VCaP (cell line): ENCODE measurements around the gene CTXN1.

ENCODE experiments used
- H3K27ac ChIP-seq: fragments of 450-650 bp; 2 replicates; pipeline ENCODE4 v1.5.1; 2017
- TF ChIP-seq, protein P1 (sequence below): fragments of 450-650 bp; conservative IDR thresholded peaks from 2 replicates; pipeline ENCODE4 v1.5.1; 2017; ENCODE audit warnings: mild to moderate bottlenecking, moderate library complexity

The CTXN1 gene

DNA sequence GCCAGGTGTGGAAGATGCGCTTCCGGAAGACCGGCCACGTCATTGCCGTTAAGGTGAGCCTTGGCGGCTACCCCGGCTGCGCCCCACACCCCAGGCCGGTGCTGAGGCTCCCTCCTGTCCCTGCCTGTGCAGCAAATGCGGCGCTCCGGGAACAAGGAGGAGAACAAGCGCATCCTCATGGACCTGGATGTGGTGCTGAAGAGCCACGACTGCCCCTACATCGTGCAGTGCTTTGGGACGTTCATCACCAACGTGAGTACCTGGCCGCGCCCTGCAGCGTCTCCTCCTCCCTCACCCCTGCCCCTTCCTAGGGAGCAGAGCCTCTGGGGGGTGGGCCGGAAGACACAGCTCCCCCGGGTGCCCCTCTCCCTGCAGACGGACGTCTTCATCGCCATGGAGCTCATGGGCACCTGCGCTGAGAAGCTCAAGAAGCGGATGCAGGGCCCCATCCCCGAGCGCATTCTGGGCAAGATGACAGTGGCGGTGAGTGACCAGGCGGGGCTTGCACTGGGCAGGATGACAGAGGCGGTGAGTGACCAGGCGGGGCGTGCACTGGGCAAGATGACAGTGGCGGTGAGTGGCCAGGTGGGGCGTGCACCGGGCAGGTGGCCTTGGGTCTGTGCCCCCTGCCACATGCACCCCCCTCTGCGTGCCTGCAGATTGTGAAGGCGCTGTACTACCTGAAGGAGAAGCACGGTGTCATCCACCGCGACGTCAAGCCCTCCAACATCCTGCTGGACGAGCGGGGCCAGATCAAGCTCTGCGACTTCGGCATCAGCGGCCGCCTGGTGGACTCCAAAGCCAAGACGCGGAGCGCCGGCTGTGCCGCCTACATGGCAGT lies 15.4 kb downstream of the CTXN1 start:
- TF ChIP-seq, protein P1, sequence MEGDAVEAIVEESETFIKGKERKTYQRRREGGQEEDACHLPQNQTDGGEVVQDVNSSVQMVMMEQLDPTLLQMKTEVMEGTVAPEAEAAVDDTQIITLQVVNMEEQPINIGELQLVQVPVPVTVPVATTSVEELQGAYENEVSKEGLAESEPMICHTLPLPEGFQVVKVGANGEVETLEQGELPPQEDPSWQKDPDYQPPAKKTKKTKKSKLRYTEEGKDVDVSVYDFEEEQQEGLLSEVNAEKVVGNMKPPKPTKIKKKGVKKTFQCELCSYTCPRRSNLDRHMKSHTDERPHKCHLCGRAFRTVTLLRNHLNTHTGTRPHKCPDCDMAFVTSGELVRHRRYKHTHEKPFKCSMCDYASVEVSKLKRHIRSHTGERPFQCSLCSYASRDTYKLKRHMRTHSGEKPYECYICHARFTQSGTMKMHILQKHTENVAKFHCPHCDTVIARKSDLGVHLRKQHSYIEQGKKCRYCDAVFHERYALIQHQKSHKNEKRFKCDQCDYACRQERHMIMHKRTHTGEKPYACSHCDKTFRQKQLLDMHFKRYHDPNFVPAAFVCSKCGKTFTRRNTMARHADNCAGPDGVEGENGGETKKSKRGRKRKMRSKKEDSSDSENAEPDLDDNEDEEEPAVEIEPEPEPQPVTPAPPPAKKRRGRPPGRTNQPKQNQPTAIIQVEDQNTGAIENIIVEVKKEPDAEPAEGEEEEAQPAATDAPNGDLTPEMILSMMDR: no peak

DNA sequence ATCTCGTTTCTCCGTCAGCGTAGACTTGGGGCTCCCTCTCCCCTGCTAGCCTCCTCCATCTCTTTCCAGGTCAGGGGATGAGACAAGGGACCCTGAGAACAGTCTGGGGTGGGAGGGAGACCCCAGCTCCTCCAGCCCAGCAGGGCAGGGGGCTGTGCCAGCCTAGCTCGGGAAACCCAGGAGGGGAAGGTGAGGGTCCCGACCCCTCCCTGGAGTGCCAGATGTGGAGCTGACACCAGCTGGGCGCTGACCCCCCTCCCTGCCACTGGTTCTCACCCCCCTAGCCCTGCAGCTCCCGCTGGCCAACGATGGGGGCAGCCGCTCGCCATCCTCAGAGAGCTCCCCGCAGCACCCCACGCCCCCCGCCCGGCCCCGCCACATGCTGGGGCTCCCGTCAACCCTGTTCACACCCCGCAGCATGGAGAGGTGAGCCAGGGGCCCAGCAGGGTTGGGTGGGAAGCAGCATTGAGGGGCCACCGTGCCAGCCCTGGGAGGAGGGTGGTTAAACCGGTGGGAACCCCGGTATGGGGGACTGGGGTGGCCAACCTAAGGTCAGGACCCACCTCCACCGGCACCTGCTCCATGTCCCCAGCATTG lies 16.4 kb downstream of the CTXN1 start:
- TF ChIP-seq, protein P1: no peak
- no peak overlapping the region for H3K27ac ChIP-seq

More for the DNA sequence above, 15.4 kb downstream of the CTXN1 start:
- H3K27ac ChIP-seq: no peak overlapping the region

DNA sequence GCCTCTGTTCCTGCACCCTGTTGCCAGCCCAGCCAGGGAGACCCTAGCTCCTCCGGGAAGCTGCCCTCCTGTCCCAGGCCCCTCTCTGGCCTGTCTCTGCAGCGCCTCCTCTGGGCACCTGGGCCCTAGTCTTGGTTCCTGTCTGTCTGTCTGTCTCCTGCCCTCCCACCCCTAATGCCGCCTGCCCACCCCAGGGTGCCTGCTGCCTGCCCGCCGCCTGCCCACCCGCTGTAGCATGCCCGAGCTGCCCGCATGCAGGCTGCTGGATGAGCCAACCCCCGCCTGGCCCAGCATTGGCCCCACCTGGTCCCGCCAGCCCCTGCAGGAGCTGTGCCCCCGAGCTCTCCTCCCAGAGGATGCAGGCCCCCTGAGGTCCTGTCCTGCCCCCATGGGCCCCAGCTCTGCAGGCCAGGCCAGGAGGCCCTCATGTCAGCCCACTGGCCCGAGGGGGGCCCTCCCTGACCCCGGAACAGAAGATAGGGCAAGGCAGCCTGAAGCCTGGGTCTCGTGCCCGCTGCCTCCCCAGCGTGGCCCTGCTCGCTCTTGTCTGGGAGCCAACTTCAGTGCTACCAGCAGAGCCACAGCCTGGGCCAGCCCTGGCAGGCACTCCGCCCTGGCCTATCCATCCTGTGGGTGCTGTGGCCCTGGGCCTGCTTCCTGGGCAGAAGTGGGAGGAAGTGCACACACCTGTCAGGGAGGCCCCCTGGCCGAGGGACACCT lies 17.0 kb downstream of the CTXN1 start:
- no peak overlapping the region for H3K27ac ChIP-seq
- TF ChIP-seq, protein P1: no peak

DNA sequence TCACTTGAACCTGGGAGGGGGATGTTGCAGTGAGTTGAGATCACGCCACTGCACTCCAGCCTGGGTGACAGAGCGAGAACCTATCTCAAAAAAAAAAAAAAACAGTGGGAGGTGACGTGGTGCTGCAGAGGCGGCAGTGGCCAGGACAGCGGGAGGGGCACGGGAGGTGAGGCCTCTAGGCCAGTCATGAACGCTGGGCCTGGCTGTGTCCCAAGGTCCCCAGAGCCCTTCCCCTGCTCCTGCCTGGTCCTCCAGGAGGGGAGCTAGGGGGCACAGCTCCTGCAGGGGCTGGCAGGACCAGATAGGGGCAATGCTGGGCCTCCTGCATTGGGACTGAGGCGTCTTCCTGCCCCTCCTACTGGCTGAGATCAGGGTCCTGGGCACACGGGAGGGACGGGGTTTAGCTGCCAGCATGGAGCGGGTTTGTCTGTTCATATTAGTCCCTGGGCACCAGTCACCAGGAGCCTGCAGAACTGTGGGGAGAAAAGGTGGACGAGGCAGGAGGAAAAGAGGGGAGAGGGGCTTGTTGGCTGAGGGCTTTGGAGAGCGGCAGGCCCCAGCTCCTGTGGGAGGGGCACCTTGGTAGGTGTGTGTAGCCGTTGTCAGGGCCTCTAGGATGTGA lies 17.7 kb downstream of the CTXN1 start:
- no peak overlapping the region for H3K27ac ChIP-seq
- TF ChIP-seq, protein P1: no peak

- TF ChIP-seq, protein P1: no peak
- H3K27ac ChIP-seq: no peak overlapping the region
Measured at GRCh38 chr19:7907544-7907943, 18.4 kb downstream of the CTXN1 start.

DNA sequence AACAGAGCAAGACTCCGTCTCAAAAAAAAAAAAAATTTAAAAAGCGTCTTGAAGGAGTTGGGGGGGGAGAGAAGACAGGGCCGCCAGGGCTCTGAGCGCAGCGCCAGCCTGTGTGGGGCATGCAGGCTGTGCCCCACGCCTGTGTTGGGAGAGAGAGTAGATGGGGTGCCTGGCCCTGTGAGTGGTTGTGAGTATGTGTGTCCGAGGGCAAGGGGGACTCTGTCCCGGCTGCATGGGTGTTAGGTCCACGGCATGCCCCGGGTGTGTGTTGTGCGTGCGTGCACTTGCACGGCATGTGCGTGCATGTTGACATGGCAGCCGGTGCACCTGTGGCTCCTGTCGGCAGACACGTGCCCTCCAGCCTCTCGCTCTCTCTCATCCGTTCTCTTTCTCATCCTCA lies 18.8 kb downstream of the CTXN1 start:
- TF ChIP-seq, protein P1: no peak
- H3K27ac ChIP-seq: no peak overlapping the region

DNA sequence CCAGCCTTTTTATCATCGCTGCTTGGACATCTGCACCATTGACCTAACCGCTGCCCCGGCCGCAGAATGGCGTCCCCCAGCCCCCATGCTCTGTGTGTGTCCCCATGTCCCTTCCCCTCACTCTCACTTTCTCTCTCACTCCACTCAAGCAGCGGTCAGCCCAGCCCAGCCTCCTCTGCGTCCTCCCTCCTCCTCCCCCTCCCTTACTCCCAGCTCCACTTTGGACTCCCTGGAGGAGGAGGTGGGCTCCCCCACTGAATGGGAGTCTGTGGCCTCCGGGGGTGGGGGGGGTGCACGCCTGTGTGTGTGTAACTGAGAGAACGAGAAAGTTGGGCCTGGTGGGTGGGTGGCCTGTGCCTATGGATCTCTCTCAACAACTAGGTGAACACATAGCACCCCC lies 20.1 kb downstream of the CTXN1 start:
- TF ChIP-seq, protein P1: no peak
- H3K27ac ChIP-seq: no peak overlapping the region; the same call in 1 of the 2 replicates
